GOT3 (cell line): ENCODE results near the gene ANKRD18A.
"Not testable (repeated sequence)": the region's sequence is repeated elsewhere in the genome, so short reads cannot be mapped to it uniquely, and the experiment has no call there.

Experiments
- DNase-seq: peaks from one replicate; lab custom pipeline; 2025; ENCODE audit warnings: mixed read lengths; lab: John Stamatoyannopoulos, UW

ANKRD18A gene

GRCh38 chr9:38626006-38626405 lies 5.6 kb upstream of the ANKRD18A start:
- no peak for DNase-seq

DNA sequence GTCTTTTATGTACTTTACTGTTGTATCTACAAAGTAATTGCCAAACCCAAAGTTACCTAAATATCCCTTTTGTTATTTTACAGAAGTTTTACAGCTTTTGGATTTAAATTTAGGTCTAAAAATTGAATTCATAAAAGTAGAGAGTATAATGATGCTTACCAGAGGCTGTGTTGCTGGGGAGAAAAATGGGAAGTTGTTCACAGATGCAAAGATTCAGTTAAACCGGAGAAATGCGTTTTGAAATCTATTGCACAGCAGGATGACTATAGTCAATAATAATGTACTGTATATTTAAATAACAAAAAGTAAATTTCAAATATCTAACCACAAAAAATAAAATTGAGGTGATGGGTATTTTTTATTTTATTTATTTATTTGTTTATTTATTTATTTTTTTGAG lies 2.6 kb upstream of the ANKRD18A start:
- no peak for DNase-seq

DNA sequence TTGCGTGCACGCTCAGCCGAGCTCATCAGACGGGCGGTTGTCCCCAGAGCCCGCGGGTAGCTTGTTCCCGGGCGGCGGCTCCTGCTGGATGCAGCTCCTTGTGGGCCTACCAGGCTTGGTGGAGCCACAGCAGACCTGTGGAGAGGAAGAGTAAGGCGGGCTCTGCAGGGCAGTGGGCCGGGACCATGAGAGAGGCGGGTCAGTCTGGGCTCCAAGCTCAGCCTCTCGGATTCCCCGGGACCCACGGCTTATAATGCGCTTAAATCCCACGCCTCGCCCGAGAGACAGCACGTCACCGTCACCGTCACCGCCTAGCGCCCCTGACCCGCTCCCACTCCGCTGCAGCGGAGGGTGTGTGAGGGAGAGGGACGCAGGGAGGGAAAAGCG lies 1.9 kb upstream of the ANKRD18A start:
- no peak for DNase-seq

DNA sequence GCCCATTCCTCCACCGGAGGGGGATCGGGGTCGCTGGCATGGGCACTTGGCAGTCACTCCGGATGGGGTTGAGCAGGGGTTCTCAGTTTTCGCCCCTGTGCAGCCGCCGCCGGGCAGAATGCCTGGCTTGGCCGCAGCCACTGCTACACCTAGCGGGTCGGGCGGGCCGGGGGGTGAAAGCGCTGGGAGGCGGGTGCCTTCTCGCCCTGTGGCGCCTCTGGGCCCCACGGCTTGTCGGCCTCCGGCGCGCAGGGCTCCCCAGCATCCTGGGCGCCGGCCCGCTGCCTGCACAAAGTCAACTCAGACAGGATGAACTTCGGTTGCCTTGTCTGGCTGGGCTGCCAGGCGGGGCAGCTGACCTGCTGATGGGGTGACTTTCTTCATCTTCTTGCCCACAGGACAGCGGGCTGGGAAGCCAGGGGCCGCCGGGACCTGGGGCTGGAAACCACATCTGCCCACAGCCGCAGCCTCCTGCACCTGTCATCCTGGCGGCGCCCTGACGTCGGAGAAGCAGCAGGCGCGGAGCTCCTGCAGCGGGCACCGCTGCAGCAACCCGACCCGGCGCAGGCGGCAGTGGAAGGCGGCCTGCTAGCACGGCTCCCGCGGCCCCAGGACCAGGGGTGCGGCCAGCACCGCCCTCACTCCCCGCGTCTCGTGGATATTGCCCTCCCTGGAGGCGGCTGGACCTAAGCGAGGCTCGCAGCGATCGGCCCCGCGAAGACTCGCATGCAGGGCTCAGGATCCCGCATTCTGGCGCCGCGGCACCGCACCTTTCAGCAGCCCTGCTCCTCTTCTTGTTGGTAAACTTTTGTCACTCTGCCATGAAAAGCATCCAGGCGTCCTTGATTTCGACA lies 1.3 kb upstream of the ANKRD18A start:
- no peak for DNase-seq

- DNase-seq: no peak
Measured at GRCh38 chr9:38619556-38620447, 594 bp downstream of the ANKRD18A start.

DNA sequence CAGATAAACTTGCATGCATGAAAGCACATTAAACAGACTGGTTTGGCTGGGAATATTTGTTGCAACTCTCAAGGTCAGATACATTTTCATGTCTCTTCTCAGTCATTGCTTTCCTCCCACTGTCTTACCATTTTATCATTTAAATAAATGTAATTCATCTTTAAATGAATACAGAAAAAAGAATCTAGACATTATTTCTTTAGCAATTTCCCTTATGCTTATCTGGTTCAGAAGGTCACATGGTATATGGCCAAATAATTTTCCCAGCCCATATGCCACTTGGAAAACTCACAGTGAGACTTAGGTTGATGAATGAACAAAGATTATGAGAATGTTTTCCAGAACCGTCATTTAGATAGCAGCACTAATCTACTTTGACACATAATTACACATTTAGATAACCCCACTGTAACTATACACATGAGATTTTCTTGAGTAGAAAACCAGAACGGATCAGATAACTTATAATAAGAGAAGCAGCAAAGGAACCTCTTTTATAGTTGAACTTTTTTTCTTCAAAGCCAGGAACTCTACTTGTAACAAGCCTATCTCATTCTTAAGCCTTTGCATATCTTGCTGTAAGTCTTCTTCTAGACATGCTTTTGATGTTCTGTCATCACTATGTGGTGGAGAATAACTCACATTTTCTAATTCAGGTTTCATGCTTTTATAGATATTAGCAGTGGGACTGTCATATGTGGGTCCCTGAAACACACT lies 22.2 kb downstream of the ANKRD18A start:
- not testable (repeated sequence) for DNase-seq

- not testable (repeated sequence) for DNase-seq
Measured at GRCh38 chr9:38595117-38595516, 25.3 kb downstream of the ANKRD18A start.

GRCh38 chr9:38591346-38592063 lies 28.9 kb downstream of the ANKRD18A start:
- DNase-seq: not testable (repeated sequence)

GRCh38 chr9:38583765-38584164 lies 36.6 kb downstream of the ANKRD18A start:
- not testable (repeated sequence) for DNase-seq

DNA sequence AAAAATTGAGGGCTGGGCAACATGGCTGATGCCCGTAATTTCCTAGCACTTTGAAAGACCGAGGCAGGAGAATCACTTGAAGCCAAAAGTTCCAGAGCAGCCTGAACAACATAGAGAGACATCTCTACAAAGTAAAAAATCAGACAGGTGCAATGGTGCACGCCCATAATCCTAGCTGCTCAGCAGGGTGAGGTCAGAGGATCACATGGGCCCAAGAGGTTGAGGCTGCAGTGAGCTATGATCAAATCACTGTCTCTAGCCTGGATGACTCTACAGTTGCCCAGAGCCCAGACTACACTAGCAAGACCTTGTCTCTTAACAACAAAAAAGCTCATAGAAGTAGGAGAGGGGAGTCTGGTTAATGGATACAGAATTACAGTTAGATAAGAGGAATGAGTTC lies 40.3 kb downstream of the ANKRD18A start:
- DNase-seq: not testable (repeated sequence)

DNA sequence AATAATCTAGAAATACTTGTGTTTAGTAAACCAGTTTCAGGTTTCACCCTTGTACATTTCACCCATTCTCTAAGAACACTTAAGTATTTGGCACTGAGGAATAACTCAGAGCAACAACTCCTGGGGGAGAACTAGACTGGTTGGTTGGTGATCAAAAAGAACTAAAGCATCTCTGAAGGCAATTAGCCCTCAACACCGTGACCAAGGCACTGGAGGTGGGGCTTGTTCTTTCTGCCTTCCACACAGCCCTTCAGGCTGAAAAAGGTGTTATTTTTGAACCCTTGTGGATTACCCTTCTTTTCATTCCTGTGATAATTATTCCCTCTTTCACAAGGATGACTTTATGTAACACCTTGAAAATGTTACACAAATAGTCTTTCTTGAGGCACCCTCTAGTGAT lies 44.2 kb downstream of the ANKRD18A start:
- DNase-seq: not testable (repeated sequence)

DNA sequence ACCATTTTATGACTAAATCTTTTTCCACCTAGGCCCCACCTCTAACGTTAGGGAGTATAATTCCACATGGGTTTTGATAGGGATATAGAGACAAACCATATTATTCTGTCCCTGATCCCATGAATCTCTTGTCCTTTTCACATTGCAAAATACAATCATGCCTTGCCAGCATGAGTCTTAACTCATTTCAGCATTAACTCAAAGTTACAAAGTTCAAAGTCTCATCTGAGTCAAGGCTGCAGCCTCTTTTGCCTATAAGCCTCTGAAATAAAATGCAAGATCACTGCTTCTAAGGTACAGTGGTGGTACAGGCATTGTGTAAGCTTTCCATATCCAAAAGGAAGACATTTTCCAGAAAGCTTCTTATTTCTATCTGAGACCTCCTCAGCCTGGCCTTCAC lies 54.3 kb downstream of the ANKRD18A start:
- DNase-seq: not testable (repeated sequence)

DNA sequence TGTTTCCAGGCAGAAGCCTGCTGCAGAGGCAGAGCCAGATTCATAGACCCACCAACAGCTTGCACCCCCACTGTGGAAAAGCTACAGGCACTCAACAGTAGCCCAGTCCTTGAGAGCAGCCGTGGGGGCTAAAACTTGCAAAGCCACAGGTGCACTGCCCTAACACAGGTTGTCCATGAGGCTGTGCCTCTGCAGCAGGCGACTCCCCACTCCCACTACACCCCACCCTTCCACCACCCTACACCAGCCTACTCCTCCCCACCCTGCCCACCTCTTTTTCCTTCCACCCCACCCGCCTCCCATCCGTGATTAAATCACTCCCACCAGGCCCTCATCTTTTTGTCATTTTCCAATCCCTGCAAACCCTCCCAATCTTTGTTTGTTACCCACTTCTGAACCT lies 55.2 kb downstream of the ANKRD18A start:
- DNase-seq: not testable (repeated sequence)

DNA sequence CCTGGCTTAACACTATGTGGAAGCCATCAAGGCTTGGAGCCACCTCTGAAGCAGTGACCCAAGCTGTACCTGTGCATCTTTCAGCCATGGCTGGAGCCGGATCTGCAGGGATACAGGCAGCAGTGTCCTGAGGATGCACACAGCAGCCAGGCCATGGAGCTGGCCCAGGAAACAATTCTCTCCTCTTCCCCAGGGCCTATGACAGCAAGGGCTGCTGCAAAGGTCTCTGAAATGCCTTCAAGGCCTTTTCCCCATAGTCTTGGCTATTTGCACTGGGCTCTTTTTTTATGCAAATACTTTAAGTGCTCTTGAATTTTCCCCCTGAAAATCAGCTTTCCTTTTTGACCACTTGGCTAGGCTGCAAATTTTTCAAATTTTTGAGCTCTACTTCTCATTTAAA lies 56.5 kb downstream of the ANKRD18A start:
- not testable (repeated sequence) for DNase-seq

GRCh38 chr9:38561134-38561533 lies 59.3 kb downstream of the ANKRD18A start:
- DNase-seq: not testable (repeated sequence)

GRCh38 chr9:38559172-38559571 lies 61.2 kb downstream of the ANKRD18A start:
- DNase-seq: not testable (repeated sequence)

DNA sequence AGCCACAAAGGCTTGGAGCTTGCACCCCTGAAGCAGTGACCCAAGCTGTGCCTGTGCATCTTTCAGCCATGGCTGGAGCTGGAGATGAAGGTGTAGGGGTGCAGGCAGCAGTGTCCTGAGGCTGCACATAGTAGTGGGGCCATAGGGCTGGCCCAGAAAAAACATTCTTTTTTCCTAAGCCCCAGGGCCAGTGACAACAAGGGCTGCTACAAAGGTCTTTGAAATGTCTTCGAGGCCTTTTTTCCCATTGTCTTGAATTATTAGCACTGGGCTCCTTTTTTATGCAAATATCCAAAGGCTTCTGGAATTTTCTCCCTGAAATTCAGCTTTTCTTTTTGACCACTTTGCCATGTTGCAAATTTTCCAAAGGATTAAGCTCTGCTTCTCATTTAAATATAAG lies 62.6 kb downstream of the ANKRD18A start:
- not testable (repeated sequence) for DNase-seq

GRCh38 chr9:38554966-38555365 lies 65.4 kb downstream of the ANKRD18A start:
- not testable (repeated sequence) for DNase-seq

- not testable (repeated sequence) for DNase-seq
Measured at GRCh38 chr9:38553019-38553418, 67.4 kb downstream of the ANKRD18A start.

- DNase-seq: not testable (repeated sequence)
Measured at GRCh38 chr9:38546497-38547163, 73.8 kb downstream of the ANKRD18A start.

DNA sequence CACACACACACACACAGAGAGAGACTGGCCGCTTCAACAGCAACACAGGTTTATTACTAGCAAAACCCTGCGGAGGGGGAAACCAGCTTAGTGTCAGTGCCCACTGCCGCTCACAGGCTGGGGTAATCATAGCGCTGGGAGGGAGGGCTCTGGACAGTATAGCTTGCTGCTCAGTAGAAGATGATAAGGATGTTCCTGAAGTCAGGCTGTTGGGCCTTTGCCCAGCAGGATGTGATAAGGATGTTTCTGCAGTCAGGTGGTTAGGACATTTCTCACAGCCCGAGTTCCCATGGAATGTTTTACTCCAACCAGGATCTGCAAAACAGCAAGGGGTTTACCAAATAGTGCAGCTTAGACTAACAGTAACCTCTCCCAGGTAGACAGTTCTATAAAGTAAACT lies 79.9 kb downstream of the ANKRD18A start:
- not testable (repeated sequence) for DNase-seq
